Heart left ventricle (tissue), 16 donors: Measurements from ENCODE around the gene TDRD5. TPM values are rescaled to one million over a fixed set of nuclear protein-coding genes. Genes with fewer than 3 reads are reported as not detected.

Experiments used
- ATAC-seq, 4 donors: fragments of 200-7000 bp; cut with Tn5 transposase; one replicate each; pipeline ENCODE4 v1.9.1; 2020 to 2022; ENCODE audit warnings: moderate library complexity in 4 of 4, mild to moderate bottlenecking in 3 of 4, moderate number of reproducible peaks in 1 of 4
- DNase-seq, 5 donors: peaks; one replicate each; pipeline ENCODE4 v3.0.0-alpha.2; 2020
- H3K27ac ChIP-seq, 12 donors: fragments of 200-600 bp; sonication (generic) in 4 of 12; one replicate each; pipeline versions ENCODE4 v1.5.0 to v1.8.0; 2016 to 2022; ENCODE audit warnings: mild to moderate bottlenecking in 2 of 12
- H3K27me3 ChIP-seq, 9 donors: fragments of 200-600 bp; sonication (generic) in 2 of 9; one replicate each; pipeline versions ENCODE4 v1.5.1 to v1.8.0; 2016 to 2022; ENCODE audit warnings: mild to moderate bottlenecking in 3 of 9
- H3K36me3 ChIP-seq, 9 donors: fragments of 200-600 bp; sonication (generic) in 2 of 9; one replicate each; pipeline versions ENCODE4 v1.5.0 to v1.8.0; 2018 to 2022; ENCODE audit warnings: mild to moderate bottlenecking in 2 of 9
- H3K4me1 ChIP-seq, 12 donors: fragments of 200-600 bp; sonication (generic) in 4 of 12; one replicate each; pipeline versions ENCODE4 v1.5.0 to v1.8.0; 2016 to 2022; ENCODE audit warnings: mild to moderate bottlenecking in 3 of 12
- H3K4me3 ChIP-seq, 12 donors: fragments of 200-600 bp; sonication (generic) in 4 of 12; one replicate each; pipeline versions ENCODE4 v1.5.0 to v1.8.0; 2017 to 2022; ENCODE audit warnings: mild to moderate bottlenecking in 9 of 12, moderate library complexity in 4 of 12
- H3K9me3 ChIP-seq, 12 donors: fragments of 200-600 bp; sonication (generic) in 4 of 12; one replicate each; pipeline versions ENCODE4 v1.5.0 to v1.8.0; 2016 to 2022; ENCODE audit warnings: mild to moderate bottlenecking in 1 of 12
- CTCF ChIP-seq, 12 donors: fragments of 200-600 bp; sonication (generic) in 4 of 12; IDR thresholded peaks; one replicate each; pipeline versions ENCODE4 v1.5.0 to v1.8.0; 2018 to 2022; ENCODE audit warnings: antibody characterized with exemption in 12 of 12, mild to moderate bottlenecking in 5 of 12
- POLR2A ChIP-seq, 2 donors: fragments of 450-650 bp; IDR thresholded peaks; one replicate each; pipeline ENCODE4 v1.6.1; 2017; ENCODE audit warnings: antibody characterized with exemption in 2 of 2, mild to moderate bottlenecking in 2 of 2, moderate library complexity in 2 of 2
- WGBS, 4 donors: extraction: QIAGEN DNeasy Blood & Tissue Kit in 2 of 4; methylation state at CpG; one replicate each; pipeline versions ENCODE4 v1.1.5 to v1.1.7; 2013 to 2018; 5-methylcytosine and 5-hydroxymethylcytosine counted together
- intact Hi-C, 10 donors: fragments of 100-400 bp; cut with DNase I; formaldehyde crosslinking; loops; one replicate each; pipeline versions ENCODE4 v1.11.1 to v1.14.2; 2022
- polyA plus RNA-seq, 2 donors: library from polyadenylated mRNA; stranded (reverse); fragments of 200-250 nt; gene quantifications; one replicate each; pipeline ENCODE4 v1.2.3, GENCODE V29; 2013
- total RNA-seq, 9 donors: library from RNA; depleted of rRNA in 2 of 9; stranded (reverse); fragments of >200 nt in 2 of 9; fragmentation: NEBNext Ultra II Directional in 3 of 9; extraction: Animal tissue kit (Norgen Biotek cat#: 25700) in 3 of 9; gene quantifications; one replicate each; pipeline versions ENCODE4 v1.1.0 to v1.2.4, GENCODE V29; 2016 to 2023
- donor health status: ischemic (EF 13 %, LVEDD 7.1; RV severe dilation, severe dysfunction).
- donor health status: healthy with polysubstance abuse.
- donor health status: DM: no; HTN: yes; CAD: no.
- donor health status: DM: no; HTN: no; CAD: no.
- donor health status: ischemic (EF 25% LVEDD 6.9; RV normal size, moderate dysfunction).
- donor health status: ischemic (EF 25% LVEDD 5.7; RV mildly dilated, moderate dysfunction).
- donor health status: healthy.
- donor health status: DM: yes; HTN: yes; CAD: no.
- donor health status: ischemic (EF 35%, LVEDD 5.7; RV mildly dilated, moderate dysfunction).
- donor health status: nonischemic (EF 11% LVEDD 7.7; RV severe dilation, severe dysfunction).
- donor health status: DM: yes; HTN: yes; CAD: no.
- donor health status: PGD.
- donor health status: ischemic (EF 29% LVEDD 5.4; RV normal size, mild dysfunction).
- donor health status: nonischemic (EF 23%, LVEDD 6.1; RV moderate dilation, normal function).

The TDRD5 gene
- total and polyA plus RNA-seq, 11 donors = 0.34 TPM; not detected in 10

- ATAC-seq (peak in 1 of 4 donors; percentile 33), DNase-seq (no peak)
- no peaks in the 10 kb centered on the region for H3K36me3 ChIP-seq
- TF ChIP-seq CTCF (IDR thresholded peaks at IDR 0.05) (no peak), POLR2A (IDR thresholded peaks at IDR 0.05) (no peak)
- intact Hi-C loops = loop anchor here in 6 of 10 donors (1.0 to 10.0 kb wide), 5 partner anchors 102 to 476 kb away; no protein-coding TSS in a partner anchor
- H3K4me1 ChIP-seq = peaks cover 0 to 30% (median 18%) of the 10 kb centered on the region in 12 donors
- H3K27ac ChIP-seq = no peak overlapping the region
- H3K9me3 ChIP-seq = peaks cover 0 to 7% (median 0%) of the 10 kb centered on the region in 12 donors
- peaks cover 0 to 5% (median 0%) of the 10 kb centered on the region in 9 donors for H3K27me3 ChIP-seq
- no peak overlapping the region for H3K4me3 ChIP-seq
- 77 to 86% (median 82%) methylated on average over 6 of the region's 6 CpGs for WGBS, 4 donors
These were observed 117.0 kb downstream of the TDRD5 start for GRCh38 chr1:179708434-179709195.

- Histone ChIP-seq H3K27me3 (peaks cover 0 to 5% (median 0%) of the 10 kb centered on the region in 9 donors), H3K4me1 (peaks cover 0 to 30% (median 18%) of the 10 kb centered on the region in 12 donors), H3K4me3 (no peak overlapping the region), H3K27ac (peak overlapping the region in 7 of 12 donors; percentile 6 to 64 (median 39)), H3K9me3 (peaks cover 0 to 19% (median 11%) of the 10 kb centered on the region in 12 donors), H3K36me3 (no peaks in the 10 kb centered on the region)
- intact Hi-C loops = loop anchor here in 6 of 10 donors (1.0 to 10.0 kb wide), 5 partner anchors 100 to 475 kb away; no protein-coding TSS in a partner anchor
- WGBS, 4 donors = 37 to 53% (median 46%) methylated on average over 5 of the region's 5 CpGs
- peak; percentile 75 to 97 (median 92) for ATAC-seq
- TF ChIP-seq CTCF (IDR thresholded peaks at IDR 0.05) = peak in 1 of 12 donors; percentile 15
- no peak for TF ChIP-seq POLR2A (IDR thresholded peaks at IDR 0.05)
- peak in 4 of 5 donors; percentile 38 to 67 (median 62) for DNase-seq
These were observed 118.3 kb downstream of the TDRD5 start for GRCh38 chr1:179709841-179710329.

GRCh38 chr1:179714159-179714558 is 122.5 kb downstream of the TDRD5 start:
- TF ChIP-seq POLR2A (IDR thresholded peaks at IDR 0.05) (no peak), CTCF (IDR thresholded peaks at IDR 0.05) (no peak)
- WGBS, 4 donors = 79 to 97% (median 89%) methylated on average over 1 of the region's 1 CpG
- DNase-seq = no peak
- H3K27me3 ChIP-seq = peaks cover 0 to 5% (median 0%) of the 10 kb centered on the region in 9 donors
- H3K9me3 ChIP-seq = peaks cover 0 to 60% (median 34%) of the 10 kb centered on the region in 12 donors
- H3K4me1 ChIP-seq = peaks cover 0 to 16% (median 12%) of the 10 kb centered on the region in 12 donors
- H3K36me3 ChIP-seq = no peaks in the 10 kb centered on the region
- no peak overlapping the region for H3K4me3 ChIP-seq
- intact Hi-C loops = no loop called here
- ATAC-seq = no peak
- no peak overlapping the region for H3K27ac ChIP-seq

- peaks cover 0 to 65% (median 37%) of the 10 kb centered on the region in 12 donors for H3K9me3 ChIP-seq
- no peak overlapping the region for H3K4me3 ChIP-seq
- H3K27me3 ChIP-seq = peaks cover 0 to 5% (median 0%) of the 10 kb centered on the region in 9 donors
- no peak for TF ChIP-seq POLR2A (IDR thresholded peaks at IDR 0.05)
- no peak for TF ChIP-seq CTCF (IDR thresholded peaks at IDR 0.05)
- DNase-seq = no peak
- no peak overlapping the region for H3K27ac ChIP-seq
- ATAC-seq = no peak
- no peaks in the 10 kb centered on the region for H3K36me3 ChIP-seq
- intact Hi-C loops = no loop called here
- peaks cover 0 to 12% (median 7%) of the 10 kb centered on the region in 12 donors for H3K4me1 ChIP-seq
These were observed 123.0 kb downstream of the TDRD5 start for GRCh38 chr1:179714623-179715022.
